HEK293T (cell line): Measurements from ENCODE around the gene HRG.

Source experiments
- ARNT ChIP-seq: fragments of 450-650 bp; IDR thresholded peaks from 2 replicates; pipeline ENCODE4 v1.6.1; 2017; ENCODE audit warnings: mild to moderate bottlenecking
- CTBP1 ChIP-seq: fragments of 450-650 bp; IDR thresholded peaks from 2 replicates; pipeline ENCODE4 v1.6.1; 2016; ENCODE audit warnings: borderline replicate concordance
- FOXA1 ChIP-seq: fragments of 450-650 bp; IDR thresholded peaks from 2 replicates; pipeline ENCODE4 v1.6.1; 2016; ENCODE audit warnings: mild to moderate bottlenecking
- FOXK2 ChIP-seq: fragments of 450-650 bp; IDR thresholded peaks from 2 replicates; pipeline ENCODE4 v1.6.1; 2016; ENCODE audit warnings: mild to moderate bottlenecking
- HDGF ChIP-seq: fragments of 450-650 bp; IDR thresholded peaks from 2 replicates; pipeline ENCODE4 v1.6.1; 2017; ENCODE audit warnings: antibody characterized with exemption, borderline replicate concordance
- L3MBTL2 ChIP-seq: fragments of 450-650 bp; conservative IDR thresholded peaks from 2 replicates; pipeline ENCODE4 v1.6.1; 2016; ENCODE audit warnings: mild to moderate bottlenecking
- SP1 ChIP-seq: fragments of 450-650 bp; IDR thresholded peaks from 2 replicates; pipeline ENCODE4 v1.6.1; 2017
- SUZ12 ChIP-seq: fragments of 450-650 bp; IDR thresholded peaks from 2 replicates; pipeline ENCODE4 v1.6.1; 2016; ENCODE audit warnings: mild to moderate bottlenecking
- TARDBP ChIP-seq: fragments of 450-650 bp; IDR thresholded peaks from 2 replicates; pipeline ENCODE4 v1.6.1; 2016

- TF ChIP-seq HDGF (no peak), TARDBP (no peak), SUZ12 (no peak), FOXK2 (no peak), SP1 (no peak), L3MBTL2 (no peak), CTBP1 (no peak), FOXA1 (no peak), ARNT (no peak)
Observed at GRCh38 chr3:186663361-186664118, 2.3 kb upstream of the HRG start.
